GM18868 (cell line): ENCODE measurements around the gene PTCD2.

Source experiments
- ATAC-seq: cut with Tn5 transposase; IDR thresholded peaks from one replicate; pipeline ENCODE4 v1.9.1; 2021; ENCODE audit warnings: mild to moderate bottlenecking, moderate library complexity; ENCODE audit not compliant: unreplicated experiment

PTCD2 gene

DNA sequence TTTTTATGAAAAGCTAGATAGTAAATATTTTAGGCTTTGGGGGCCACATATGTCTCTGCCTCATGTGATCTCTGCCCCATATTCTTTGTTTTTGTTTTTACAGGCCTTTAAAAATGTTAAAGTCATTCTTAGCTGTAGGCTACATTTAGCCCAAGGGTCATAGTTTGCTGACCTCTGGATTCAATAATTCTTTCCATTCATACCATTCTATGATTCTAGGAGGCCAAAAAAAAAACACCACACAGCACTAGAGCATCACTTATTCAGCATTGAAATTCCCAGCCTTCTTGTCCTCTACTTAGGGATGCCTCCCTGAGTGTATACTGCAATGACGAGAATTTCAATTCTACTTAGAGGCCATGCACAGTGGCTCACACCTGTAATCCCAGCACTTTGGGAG is 17.0 kb downstream of the PTCD2 start:
- no peak for ATAC-seq

DNA sequence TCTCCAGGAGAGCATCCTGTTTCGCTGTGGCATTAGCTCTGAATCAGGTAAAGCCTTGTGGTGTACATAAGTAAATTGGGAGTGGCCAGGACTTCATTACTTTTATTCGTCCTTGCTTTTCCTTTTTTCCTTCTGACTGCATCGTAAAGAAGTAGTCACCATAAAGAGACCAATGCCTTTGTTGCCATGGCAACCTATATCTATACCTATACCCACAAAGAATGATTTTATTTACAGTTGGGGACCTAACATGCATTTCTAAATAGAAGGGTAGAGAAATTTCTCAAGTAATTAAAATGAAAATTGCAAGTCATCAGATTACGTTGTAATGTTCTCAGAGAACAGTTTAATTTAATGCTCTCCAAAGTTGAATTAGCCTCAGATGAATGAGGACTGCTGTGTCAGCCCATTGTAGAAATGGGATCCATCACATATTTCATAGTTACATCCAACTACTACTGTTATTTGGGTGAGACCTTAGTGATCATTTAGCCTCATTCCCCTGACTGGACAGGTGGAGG is 18.6 kb downstream of the PTCD2 start:
- no peak for ATAC-seq

DNA sequence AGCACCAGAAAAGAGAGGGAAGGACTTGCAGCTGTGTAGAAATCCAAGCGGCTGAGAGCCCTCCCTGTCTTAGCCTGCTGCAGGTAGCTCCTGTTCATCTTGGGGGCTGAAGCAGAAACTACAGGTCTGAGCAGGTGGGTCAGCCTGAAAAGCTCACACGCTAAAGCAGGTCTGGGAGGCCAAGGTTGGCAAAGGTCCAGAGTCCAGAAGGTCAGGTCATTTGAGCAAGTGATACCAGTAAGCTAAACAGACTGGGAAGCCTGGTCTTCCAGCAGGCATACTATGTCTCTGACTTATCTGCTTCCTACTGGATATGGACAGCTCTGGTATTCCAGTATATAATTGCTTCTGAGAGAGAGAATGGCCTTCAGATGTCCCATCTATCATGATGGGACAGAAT is 26.2 kb downstream of the PTCD2 start:
- no peak for ATAC-seq

DNA sequence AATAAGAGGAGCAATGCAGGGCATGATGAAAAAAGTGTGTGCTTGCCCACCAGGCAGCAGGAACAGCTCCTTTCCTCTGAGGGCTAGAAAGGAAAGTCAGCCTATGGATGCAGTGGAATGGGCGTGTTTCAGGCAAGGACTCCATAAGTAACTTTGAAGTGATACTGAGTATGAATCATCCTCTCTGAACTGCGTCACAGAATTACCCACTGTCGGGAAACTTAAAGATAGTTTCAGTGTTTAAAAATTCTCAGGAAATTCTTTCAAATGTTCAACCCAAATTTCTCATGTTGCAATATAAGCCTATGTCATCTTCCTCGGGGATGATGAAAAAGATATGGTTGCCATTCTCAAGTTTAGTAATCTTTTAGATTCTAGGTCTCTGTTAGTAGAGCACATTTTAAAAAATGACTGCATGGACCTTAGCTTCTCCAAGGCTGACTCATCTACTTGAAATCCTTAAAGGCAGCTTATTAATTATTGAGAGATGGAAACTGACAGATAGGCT is 27.7 kb downstream of the PTCD2 start:
- ATAC-seq: no peak

DNA sequence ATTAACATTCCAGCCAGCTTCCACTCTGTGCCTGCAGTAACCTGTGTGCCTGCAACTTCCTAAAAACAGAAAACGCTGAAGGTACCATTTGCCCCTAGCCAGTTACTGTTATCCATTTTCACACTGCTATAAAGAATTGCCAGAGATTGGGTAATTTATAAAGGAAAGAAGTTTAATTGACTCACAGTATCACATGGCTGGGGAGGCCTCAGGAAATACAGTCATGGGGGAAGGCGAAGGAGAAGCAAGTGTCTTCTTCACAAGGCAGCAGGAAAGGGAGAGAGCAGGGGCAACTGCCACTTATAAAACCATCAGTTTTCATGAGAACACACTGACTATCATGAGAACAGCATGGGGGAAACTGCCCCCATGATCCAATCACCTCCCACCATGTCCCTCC is 31.2 kb downstream of the PTCD2 start:
- ATAC-seq: no peak

DNA sequence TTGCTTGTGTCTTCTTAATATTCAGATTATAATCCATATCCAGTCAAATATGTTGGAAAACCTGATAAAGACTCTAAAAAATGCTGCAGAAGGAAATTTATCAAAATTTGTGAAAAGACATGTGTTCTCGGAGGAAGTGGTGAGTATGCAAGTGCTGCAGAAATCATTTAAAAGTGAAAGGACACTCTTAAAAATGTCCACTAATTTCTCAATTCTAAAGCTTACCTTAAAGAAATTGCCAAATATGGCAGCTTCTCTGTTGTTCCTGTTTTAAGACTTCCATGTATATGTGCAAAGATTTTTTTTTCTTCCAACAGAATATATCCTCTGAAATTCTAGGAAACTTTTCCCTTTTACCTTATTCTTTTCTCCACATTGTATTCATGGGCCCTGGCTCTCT is 32.4 kb downstream of the PTCD2 start:
- no peak for ATAC-seq

DNA sequence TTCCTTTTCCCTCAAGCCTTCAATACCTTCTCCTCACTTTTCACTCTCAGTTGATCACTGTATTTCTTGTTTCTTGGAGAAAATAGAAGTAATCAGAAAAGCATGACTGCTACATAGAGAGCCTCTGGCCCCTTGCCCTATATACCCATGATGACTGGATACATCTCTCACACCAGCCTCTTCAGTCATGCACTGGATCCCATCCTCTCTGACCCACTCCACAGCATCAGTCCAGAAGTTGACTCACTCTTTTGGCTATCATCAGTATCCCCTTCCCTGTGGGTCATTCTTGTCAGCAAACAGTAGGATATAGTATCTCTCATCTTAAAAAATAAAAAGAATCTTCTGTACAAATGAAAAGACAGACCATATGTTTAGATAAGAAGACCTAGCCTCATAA is 32.9 kb downstream of the PTCD2 start:
- no peak for ATAC-seq

DNA sequence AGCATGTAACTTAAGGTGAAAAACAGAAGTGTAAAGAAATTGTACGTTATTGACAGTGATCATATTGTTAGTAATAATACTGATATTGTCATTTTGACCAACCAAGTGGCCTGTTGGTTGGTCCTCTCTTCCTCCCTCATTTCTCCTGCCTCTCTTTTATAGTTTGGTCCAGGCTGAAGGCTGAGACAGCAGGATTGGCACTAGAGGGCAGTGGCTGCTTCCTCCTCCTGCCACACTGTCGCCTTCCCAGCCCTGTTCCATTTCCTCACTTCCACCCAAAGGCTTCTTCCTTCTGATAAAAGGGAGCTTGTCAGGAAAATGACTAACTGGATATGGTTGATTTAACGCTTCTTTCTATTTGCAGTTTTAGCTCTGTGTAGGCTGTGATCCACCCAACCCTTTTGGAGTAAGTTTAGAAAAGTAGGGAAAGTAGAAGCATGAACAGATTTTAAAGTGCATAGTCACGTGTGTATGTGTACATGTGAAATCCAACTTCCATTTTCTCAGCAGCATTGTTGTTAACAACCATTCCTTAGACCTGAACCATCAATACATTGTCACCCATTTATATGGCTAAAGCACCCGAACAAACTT is 35.6 kb downstream of the PTCD2 start:
- ATAC-seq: no peak

DNA sequence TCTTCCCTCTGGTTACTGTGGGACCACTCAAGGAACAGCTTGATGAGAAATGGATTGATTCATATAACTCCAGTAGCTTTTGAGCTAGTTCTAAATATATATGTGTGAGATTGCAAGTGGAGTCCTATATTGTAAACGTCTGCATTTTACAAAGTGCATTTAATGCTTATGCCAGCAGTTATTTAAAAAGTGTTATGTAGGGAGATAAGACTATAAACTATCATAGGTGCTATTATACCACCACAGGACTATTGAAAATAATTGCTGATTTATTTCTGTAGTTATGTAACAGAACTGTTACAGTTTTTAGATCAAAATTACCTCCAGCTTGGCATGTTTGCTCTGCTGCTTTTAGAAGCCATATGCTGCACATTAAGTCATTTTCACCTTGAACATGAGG is 36.2 kb downstream of the PTCD2 start:
- no peak for ATAC-seq

DNA sequence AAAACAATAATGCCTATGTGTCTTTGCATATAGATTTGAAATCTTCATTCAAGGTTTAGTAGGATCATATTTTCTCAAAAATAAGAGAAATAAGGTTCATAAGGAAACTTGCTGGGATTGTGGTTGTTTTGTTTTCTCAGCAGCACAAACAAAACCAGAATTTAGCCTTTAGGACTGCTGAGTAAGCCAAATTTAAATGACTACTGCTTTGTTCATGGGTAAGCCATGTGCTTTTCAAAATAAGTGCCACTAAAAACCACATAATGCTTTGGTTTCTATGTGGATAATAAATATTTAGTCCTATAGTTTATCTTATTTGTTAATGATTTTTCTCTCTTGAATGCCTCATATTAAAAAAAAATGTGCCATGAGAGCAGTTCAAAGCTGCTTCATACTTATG is 38.8 kb downstream of the PTCD2 start:
- no peak for ATAC-seq

DNA sequence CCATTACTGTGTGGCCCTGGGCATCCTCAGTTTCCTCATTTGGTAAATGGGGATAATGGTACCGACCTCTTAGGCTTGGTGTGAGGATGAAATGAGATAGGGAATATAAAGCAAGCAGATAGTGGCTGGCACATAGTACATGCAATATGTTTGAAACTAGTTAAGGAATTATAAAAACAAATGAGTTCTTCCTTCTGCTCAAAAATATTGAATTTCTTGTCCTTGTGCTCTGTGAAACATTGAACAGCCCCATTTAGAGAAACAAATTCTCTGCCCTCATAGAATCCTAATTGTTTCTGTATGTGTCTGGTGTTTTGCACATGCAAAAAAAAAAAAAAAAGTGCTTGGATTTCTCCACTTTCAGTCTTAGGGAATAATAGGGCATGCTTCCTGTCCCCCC is 39.7 kb downstream of the PTCD2 start:
- ATAC-seq: no peak

DNA sequence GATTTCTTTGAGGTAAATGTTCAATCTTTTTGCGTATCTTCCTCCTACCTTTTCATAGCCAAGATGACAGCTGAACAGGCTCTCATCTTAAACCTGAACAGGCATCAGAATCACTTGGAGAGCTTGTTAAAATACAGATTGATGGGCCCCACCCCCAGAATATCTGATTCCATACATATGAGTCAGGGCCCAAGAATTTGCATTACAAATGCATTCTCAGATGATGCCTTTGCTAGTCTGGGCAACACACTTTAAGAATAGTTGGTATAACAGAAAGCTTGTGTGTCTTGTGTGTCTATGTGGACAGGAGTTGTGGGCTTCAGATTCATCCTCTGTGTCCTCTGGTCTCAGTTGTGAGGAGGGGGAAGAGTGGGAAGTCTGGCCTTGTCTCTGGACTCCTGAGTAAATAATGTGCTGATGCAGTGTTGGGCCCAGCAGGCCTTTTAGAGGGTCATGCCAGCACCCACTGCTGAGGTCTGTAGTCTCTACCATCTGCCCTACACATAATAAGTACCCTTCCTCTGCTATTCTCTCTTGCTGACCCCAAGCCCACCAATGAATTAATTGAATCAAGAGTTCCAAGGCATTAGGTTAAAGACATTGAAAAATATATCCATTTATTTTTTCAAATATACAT is 43.1 kb downstream of the PTCD2 start:
- no peak for ATAC-seq

DNA sequence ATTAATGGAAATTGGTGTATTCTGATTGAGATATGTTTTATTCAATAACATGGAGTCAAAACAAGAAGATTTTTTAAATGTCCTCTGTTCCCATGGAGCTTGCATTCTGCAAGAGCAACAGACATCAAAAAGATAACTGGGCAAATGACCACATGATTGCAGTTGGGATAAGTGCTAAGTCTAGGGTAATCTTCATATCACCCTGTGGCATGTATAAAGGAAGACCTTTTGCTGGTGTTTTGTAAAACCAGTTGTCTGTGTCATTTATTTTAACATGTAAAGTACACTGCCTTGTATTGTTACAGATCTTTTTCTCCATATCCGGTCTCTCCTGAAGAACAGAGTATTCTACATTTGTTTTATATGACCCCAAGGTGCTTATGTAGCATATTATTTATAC is 44.0 kb downstream of the PTCD2 start:
- ATAC-seq: no peak

DNA sequence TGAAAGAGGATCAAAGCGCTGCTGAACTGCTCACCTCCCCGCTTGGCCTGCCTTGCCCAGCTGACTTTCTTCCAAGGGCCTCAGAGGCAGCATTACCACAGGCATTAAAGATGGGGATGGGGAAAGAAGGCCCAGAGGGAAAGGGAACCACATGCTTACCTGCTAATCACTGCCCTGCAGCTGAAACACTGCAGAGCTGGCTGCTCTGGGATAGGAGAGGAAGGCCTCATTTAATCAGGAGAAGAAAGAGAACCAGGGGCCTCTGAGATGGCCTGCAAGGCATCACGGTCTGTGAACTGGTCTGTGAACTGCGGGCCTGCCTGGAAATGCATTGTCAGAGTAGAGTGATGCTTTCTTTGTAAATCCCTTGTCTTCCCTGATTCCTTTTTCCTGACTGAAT is 44.8 kb downstream of the PTCD2 start:
- no peak for ATAC-seq

DNA sequence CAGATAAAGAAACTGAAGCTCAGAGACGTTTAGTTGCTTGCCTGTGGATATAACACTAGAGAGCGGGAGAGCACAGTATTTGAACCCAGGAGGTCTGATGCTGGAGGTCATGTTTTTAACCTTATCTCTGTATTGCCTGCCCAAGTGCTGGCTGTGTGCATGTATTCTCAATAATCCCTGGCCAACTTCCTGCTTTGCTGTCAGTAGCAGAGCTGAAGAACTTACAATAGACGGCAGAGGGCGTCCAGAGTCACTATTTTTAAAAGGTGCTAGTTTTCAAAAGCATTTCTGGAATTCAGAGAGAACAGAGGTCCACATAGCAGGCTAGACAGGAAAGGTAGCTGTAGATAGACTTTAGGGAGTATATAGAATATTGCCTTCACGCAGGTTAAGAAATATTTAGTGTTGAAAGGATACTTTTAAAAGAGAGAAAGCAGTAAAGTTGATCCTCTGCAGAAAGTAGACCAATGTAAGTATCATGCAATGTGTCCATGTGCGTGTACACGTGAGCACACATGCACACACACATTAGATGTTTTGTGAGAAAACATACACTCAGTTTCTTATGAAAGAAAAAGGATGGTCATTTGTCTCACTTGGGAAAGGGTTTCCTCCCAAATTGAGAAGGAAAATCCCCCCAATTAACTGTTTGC is 46.3 kb downstream of the PTCD2 start:
- ATAC-seq: peak; percentile 77

DNA sequence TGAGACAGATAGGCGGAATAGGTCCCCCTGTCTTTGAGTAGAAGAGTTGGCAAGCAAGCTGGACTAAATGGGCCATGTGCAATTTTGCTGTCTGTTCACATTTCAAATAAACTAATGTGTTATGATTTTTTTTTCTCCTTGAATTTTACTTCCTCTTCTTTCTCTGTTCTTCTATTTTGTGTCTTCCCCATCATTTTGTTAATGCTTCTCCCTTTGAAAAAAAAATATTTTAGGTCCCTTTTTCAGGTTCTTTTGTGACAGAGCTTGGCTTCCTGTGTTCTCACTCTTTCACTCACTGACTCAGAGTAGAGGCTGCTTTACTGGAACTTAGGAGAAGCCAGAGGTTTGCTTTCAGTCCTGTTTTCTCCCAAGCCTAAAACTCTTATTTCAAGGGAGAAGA is 48.1 kb downstream of the PTCD2 start:
- no peak for ATAC-seq

DNA sequence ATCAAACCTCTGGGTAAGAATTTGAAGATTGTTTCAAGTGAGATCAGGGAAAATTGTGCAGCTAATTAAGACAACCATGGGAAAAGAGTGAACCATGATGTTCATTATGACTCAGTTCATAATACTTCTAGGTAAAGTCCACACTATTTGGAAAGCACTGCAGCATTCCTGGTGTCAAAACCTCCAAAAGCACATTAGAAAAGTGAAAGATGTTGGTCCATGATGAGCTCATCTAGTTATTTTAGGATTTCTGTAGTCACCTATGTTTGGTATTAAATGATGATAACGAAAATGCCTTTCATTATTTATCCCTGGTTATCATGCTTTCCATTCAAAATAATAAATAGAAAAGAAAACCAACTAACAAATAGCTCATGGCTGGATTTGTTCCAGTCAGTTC is 49.1 kb downstream of the PTCD2 start:
- ATAC-seq: no peak

DNA sequence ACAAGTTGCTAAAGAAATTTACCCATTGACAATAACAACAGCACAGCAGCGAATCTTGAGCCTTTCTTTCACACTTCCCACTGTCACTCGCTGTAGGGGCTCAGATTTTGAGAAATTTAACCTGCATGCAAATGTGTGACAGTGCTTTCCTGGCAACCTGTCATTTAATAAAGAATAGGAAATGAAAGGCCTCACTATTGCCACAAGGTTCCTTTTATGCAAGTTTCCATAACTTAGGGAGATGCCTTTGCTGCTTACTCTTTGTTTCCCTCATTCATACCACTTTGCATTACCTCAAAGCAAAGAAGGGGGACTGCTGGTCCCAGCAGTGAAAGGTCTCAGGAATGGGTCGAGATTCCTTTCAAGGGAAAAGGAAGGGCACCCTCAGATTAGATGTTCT is 49.5 kb downstream of the PTCD2 start:
- ATAC-seq: no peak

DNA sequence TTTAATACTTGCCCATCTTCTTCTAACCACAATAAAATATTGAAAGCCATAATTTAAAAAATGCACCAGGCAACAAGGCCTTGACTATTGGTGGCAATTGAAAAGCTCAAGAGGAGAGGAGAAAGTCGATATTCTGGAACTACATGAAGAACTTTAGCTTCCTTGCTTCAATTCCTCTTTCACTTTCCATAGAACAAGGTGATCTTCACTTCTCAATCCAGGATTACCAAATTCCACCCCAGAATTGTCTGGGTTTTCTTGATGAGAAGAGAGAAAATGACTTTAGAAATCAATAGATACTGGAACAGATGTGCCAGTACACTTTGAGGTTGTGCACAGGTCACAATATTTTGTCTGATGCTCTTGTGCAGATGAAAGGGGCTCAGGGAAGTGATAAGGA is 52.2 kb downstream of the PTCD2 start:
- ATAC-seq: no peak

DNA sequence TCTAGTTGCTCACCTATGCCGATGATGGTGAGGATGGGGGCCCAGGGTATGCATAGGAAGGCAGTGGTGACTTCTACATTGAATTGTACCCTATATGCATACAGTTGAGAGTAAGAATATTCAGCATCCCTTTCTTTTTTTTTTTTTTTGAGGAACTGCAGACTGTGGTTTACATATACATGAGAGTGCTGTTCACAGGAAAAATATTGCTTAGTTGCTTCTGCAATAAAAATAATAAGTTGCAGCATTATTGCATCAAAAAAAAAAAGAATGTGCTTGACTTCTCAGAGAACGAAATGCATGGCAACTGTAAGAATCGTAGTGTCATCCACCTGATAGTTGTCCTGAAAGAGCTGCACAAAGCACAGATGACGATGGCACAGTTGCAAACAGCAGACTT is 52.8 kb downstream of the PTCD2 start:
- no peak for ATAC-seq

DNA sequence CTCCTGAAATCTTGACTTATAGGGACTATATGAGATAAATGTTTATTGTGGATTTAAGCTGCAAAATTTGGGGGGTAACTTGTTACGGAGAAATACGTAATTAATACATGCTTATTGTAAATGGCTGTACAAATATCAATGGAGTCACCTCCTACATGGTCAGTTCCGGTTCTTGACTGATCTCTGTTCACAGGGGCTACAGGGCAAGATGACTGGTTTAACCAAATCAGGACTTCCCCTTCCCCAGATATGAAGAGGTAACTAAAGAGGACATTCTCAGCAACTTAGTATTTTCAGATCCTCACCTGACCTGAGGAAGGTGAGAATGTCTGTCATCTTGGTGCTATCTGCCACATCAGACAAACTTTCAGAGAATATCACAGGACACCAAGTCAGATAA is 54.7 kb downstream of the PTCD2 start:
- ATAC-seq: no peak

DNA sequence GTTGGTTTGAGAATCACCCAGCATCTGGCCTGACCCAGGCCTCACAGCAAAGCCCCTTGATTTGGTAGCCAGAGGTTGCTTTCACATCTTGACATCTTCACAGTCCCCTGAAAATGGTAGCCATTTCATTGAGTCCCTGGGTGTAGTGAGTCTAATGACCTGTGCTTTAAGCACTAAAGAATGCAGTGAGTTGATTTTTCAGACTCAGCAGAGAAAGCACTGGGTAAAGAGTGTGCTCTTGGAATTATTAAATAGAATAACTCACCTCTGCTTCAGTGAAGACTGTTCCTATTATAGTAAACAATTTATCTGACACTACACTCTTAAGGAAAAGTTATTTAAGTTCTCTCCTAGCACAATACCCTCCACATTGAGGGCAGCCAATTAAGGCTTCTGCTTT is 56.2 kb downstream of the PTCD2 start:
- ATAC-seq: no peak
